Measurements from ENCODE around the gene TTLL5. TPM values are rescaled to one million over a fixed set of nuclear protein-coding genes. Genes with fewer than 3 reads are reported as not detected.
"Not testable (repeated sequence)": the region's sequence is repeated elsewhere in the genome, so short reads cannot be mapped to it uniquely, and the experiment has no call there.

TTLL5 gene
- total RNA-seq, 2 donors from 2014 or later, result 25.9 to 34.1 TPM

- intact Hi-C loops (cut with DNase I, micrococcal nuclease), result no loop called here
- ATAC-seq (no peak), DNase-seq (no peak)
These were observed 184.2 kb downstream of the TTLL5 start for GRCh38 chr14:75845136-75845804.

GRCh38 chr14:75846694-75847093, 185.6 kb downstream of the TTLL5 start:
- intact Hi-C loops (cut with DNase I, micrococcal nuclease); DNase-seq; ATAC-seq: not testable (repeated sequence)

GRCh38 chr14:75847584-75847983, 186.5 kb downstream of the TTLL5 start:
- ATAC-seq (no peak), DNase-seq (no peak)
- intact Hi-C loops (cut with DNase I, micrococcal nuclease), result no loop called here

GRCh38 chr14:75848167-75848913, 187.3 kb downstream of the TTLL5 start:
- no peak for ATAC-seq
- DNase-seq, result no peak
- intact Hi-C loops (cut with DNase I, micrococcal nuclease), result no loop called here

GRCh38 chr14:75849300-75849895, 188.4 kb downstream of the TTLL5 start:
- intact Hi-C loops (cut with DNase I, micrococcal nuclease), result no loop called here
- no peak for DNase-seq
- no peak for ATAC-seq

- intact Hi-C loops (cut with DNase I, micrococcal nuclease), result no loop called here
- ATAC-seq (no peak), DNase-seq (no peak)
These were observed 190.5 kb downstream of the TTLL5 start for GRCh38 chr14:75851574-75851866.

- DNase-seq, result no peak
- intact Hi-C loops (cut with DNase I, micrococcal nuclease), result no loop called here
- no peak for ATAC-seq
These were observed 193.2 kb downstream of the TTLL5 start for GRCh38 chr14:75854111-75854799.

- intact Hi-C loops (cut with DNase I, micrococcal nuclease), result no loop called here
- DNase-seq (no peak), ATAC-seq (no peak)
These were observed 196.2 kb downstream of the TTLL5 start for GRCh38 chr14:75857199-75857598.

- ATAC-seq, result no peak
- no peak for DNase-seq
These were observed 197.3 kb downstream of the TTLL5 start for GRCh38 chr14:75858362-75858761.

GRCh38 chr14:75859746-75860145, 198.7 kb downstream of the TTLL5 start:
- no peak for ATAC-seq
- no peak for DNase-seq
- intact Hi-C loops (cut with DNase I, micrococcal nuclease), result no loop called here

More at GRCh38 chr14:75858362-75858761, 197.3 kb downstream of the TTLL5 start:
- intact Hi-C loops (cut with DNase I, micrococcal nuclease), result no loop called here

- intact Hi-C loops (cut with DNase I, micrococcal nuclease), result no loop called here
- no peak for ATAC-seq
- no peak for DNase-seq
These were observed 199.6 kb downstream of the TTLL5 start for GRCh38 chr14:75860561-75861160.

- intact Hi-C loops (cut with DNase I, micrococcal nuclease), result no loop called here
- DNase-seq (no peak), ATAC-seq (no peak)
These were observed 200.1 kb downstream of the TTLL5 start for GRCh38 chr14:75861161-75861621.

GRCh38 chr14:75863221-75863620, 202.2 kb downstream of the TTLL5 start:
- no peak for DNase-seq
- no peak for ATAC-seq
- intact Hi-C loops (cut with DNase I, micrococcal nuclease), result no loop called here

GRCh38 chr14:75864352-75864751, 203.3 kb downstream of the TTLL5 start:
- DNase-seq (no peak), ATAC-seq (peak; percentile 74)
- intact Hi-C loops (cut with DNase I, micrococcal nuclease), result no loop called here

- intact Hi-C loops (cut with DNase I, micrococcal nuclease), result no loop called here
- DNase-seq, result no peak
- ATAC-seq, result no peak
These were observed 204.5 kb downstream of the TTLL5 start for GRCh38 chr14:75865531-75865930.

GRCh38 chr14:75866970-75867369, 205.9 kb downstream of the TTLL5 start:
- ATAC-seq, result no peak
- intact Hi-C loops (cut with DNase I, micrococcal nuclease), result no loop called here
- DNase-seq, result no peak

GRCh38 chr14:75871181-75871880, 210.3 kb downstream of the TTLL5 start:
- no peak for DNase-seq
- intact Hi-C loops (cut with DNase I, micrococcal nuclease), result no loop called here
- peak; percentile 68 for ATAC-seq

GRCh38 chr14:75875958-75876357, 214.9 kb downstream of the TTLL5 start:
- intact Hi-C loops (cut with DNase I, micrococcal nuclease), result no loop called here
- ATAC-seq, result no peak
- no peak for DNase-seq

- ATAC-seq (peak; percentile 32), DNase-seq (no peak)
- intact Hi-C loops (cut with DNase I, micrococcal nuclease), result no loop called here
These were observed 215.5 kb downstream of the TTLL5 start for GRCh38 chr14:75876530-75876929.

Data from left colon (tissue), 2 donors.